GM12878 (cell line): Measurements from ENCODE around the gene IGF2BP2. TPM values are rescaled to one million over a fixed set of nuclear protein-coding genes. Genes with fewer than 3 reads are reported as not detected.

Experiments
- ATAC-seq: fragments of 200-7000 bp; cut with Tn5 transposase; 3 replicates; pipeline ENCODE4 v1.9.1; 2020; ENCODE audit warnings: mild to moderate bottlenecking, moderate library complexity
- BruUV-seq: library from RNA; stranded (reverse); fragments of 400-500 nt; replicated peaks from 2 replicates; lab custom pipeline; 2021; lab: Mats Ljungman, UMichigan
- CTCF ChIA-PET: fragments of 300-600 bp; sonication (Branson Sonifier 250); formaldehyde crosslinking; extraction: SDS; loops from one replicate; lab custom pipeline; 2021; ENCODE audit warnings: inconsistent platforms; lab: Yijun Ruan, JAX
- POLR2A ChIA-PET: fragments of 350-600 bp; formaldehyde crosslinking; extraction: SDS; loops from one replicate; lab custom pipeline; 2021; ENCODE audit warnings: inconsistent platforms; lab: Charles Lee
- RAD21 ChIA-PET: fragments of 300-600 bp; sonication (Branson Sonifier 250); formaldehyde crosslinking; loops from one replicate; lab custom pipeline; 2023; ENCODE audit warnings: antibody characterized with exemption; ENCODE audit not compliant: unreplicated experiment; lab: Charles Lee
- SMC1A ChIA-PET: fragments of 300-600 bp; sonication (Branson Sonifier 250); formaldehyde crosslinking; loops from one replicate; lab custom pipeline; 2023; ENCODE audit not compliant: unreplicated experiment, uncharacterized antibody; lab: Charles Lee
- DNase-seq: peaks from one replicate; pipeline ENCODE4 v3.0.0-alpha.2; 2011; ENCODE audit warnings: low read depth, low spot score
- FAIRE-seq: peaks from 3 replicates; lab custom pipeline; 2011; peaks lifted over from hg19 to GRCh38; lab: Jason Lieb, UNC
- H2AFZ ChIP-seq: 2 replicates; pipeline ENCODE4 v1.6.0; 2011; ENCODE audit warnings: low read depth, low read length, control low read depth; ENCODE audit not compliant: control insufficient read depth
- H3K27ac ChIP-seq: 2 replicates; pipeline ENCODE4 v1.5.1; 2011; ENCODE audit warnings: control low read depth; ENCODE audit not compliant: control insufficient read depth, insufficient read depth
- H3K27me3 ChIP-seq, 2 experiments: replicated peaks in 1 of 2; 2 replicates each; pipeline versions ENCODE4 v1.6.0 to v1.6.1; 2011; ENCODE audit warnings: low read length in 1 of 2; ENCODE audit not compliant: control insufficient read depth in 2 of 2, insufficient read depth in 2 of 2
- H3K36me3 ChIP-seq, 2 experiments: 2 replicates each; pipeline ENCODE4 v1.5.1; 2011; ENCODE audit warnings: low read length in 1 of 2; ENCODE audit not compliant: control insufficient read depth in 2 of 2, insufficient read depth in 2 of 2
- H3K4me1 ChIP-seq: 2 replicates; pipeline ENCODE4 v1.6.1; 2011; ENCODE audit warnings: mild to moderate bottlenecking, low read length, moderate library complexity, mixed read lengths; ENCODE audit not compliant: control insufficient read depth, insufficient read depth
- H3K4me2 ChIP-seq: 2 replicates; pipeline ENCODE4 v1.6.0; 2011; ENCODE audit warnings: control low read depth; ENCODE audit not compliant: control insufficient read depth, insufficient read depth
- H3K4me3 ChIP-seq: fragments of 200-600 bp; sonication (generic); 2 replicates; pipeline ENCODE4 v1.5.1; 2016
- H3K79me2 ChIP-seq: 2 replicates; pipeline ENCODE4 v1.6.0; 2011; ENCODE audit warnings: low read length; ENCODE audit not compliant: control insufficient read depth, insufficient read depth
- H3K9ac ChIP-seq: 2 replicates; pipeline ENCODE4 v1.8.0; 2011; ENCODE audit warnings: low read length, control low read depth, mixed read lengths; ENCODE audit not compliant: control insufficient read depth, insufficient read depth
- H3K9me3 ChIP-seq: replicated peaks from 3 replicates; pipeline ENCODE4 v1.5.1; 2011; ENCODE audit warnings: mild to moderate bottlenecking, low read length; ENCODE audit not compliant: control insufficient read depth, insufficient read depth
- H4K20me1 ChIP-seq: 2 replicates; pipeline ENCODE4 v1.6.0; 2011; ENCODE audit not compliant: control insufficient read depth, insufficient read depth
- BCLAF1 ChIP-seq: fragments of 450-650 bp; IDR thresholded peaks from 2 replicates; pipeline ENCODE4 v1.6.1; 2017; ENCODE audit warnings: antibody characterized with exemption, mild to moderate bottlenecking, moderate library complexity
- CBFB ChIP-seq: IDR thresholded peaks from 2 replicates; pipeline ENCODE4 v1.6.1; 2016; ENCODE audit warnings: antibody characterized with exemption, low read depth
- CREB1 ChIP-seq: IDR thresholded peaks from 2 replicates; pipeline ENCODE4 v1.6.1; 2012; ENCODE audit warnings: low read depth, mild to moderate bottlenecking, inconsistent platforms
- CREM ChIP-seq: IDR thresholded peaks from 2 replicates; pipeline ENCODE4 v1.6.1; 2014; ENCODE audit warnings: antibody characterized with exemption, low read depth
- CUX1 ChIP-seq: IDR thresholded peaks from 2 replicates; pipeline ENCODE4 v1.6.1; 2012; ENCODE audit warnings: improper control_type of control experiment, low read depth, low read length; ENCODE audit not compliant: insufficient replicate concordance
- ESRRA ChIP-seq: IDR thresholded peaks from 2 replicates; pipeline ENCODE4 v1.6.1; 2012; ENCODE audit warnings: mild to moderate bottlenecking, low read length, improper control_type of control experiment
- EZH2 ChIP-seq: IDR thresholded peaks from 2 replicates; pipeline ENCODE4 v1.6.1; 2012; ENCODE audit warnings: low read depth, mild to moderate bottlenecking, control low read depth, inconsistent platforms, low read length, borderline replicate concordance; ENCODE audit not compliant: control insufficient read depth
- HDAC6 ChIP-seq: fragments of 200-600 bp; sonication (generic); IDR thresholded peaks from one replicate; pipeline ENCODE4 v1.8.0; 2017; ENCODE audit warnings: antibody characterized with exemption; ENCODE audit not compliant: unreplicated experiment
- JUNB ChIP-seq: IDR thresholded peaks from 2 replicates; pipeline ENCODE4 v1.6.1; 2016; ENCODE audit warnings: antibody characterized with exemption, mild to moderate bottlenecking
- KAT2A ChIP-seq: conservative IDR thresholded peaks from 2 replicates; pipeline ENCODE4 v1.6.1; 2011; ENCODE audit warnings: low read depth, low read length; ENCODE audit not compliant: control insufficient read depth
- NR2C2 ChIP-seq: IDR thresholded peaks from 2 replicates; pipeline ENCODE4 v1.6.1; 2011; ENCODE audit warnings: borderline replicate concordance, low read depth; ENCODE audit not compliant: control insufficient read depth, insufficient read length
- RB1 ChIP-seq: fragments of 450-650 bp; formaldehyde crosslinking; IDR thresholded peaks from 2 replicates; pipeline ENCODE4 v1.6.1; 2017; ENCODE audit warnings: mild to moderate bottlenecking, borderline replicate concordance
- SMAD1 ChIP-seq: fragments of 450-650 bp; IDR thresholded peaks from 2 replicates; pipeline ENCODE4 v1.6.1; 2018; ENCODE audit warnings: mild to moderate bottlenecking, low read depth; ENCODE audit not compliant: partially characterized antibody
- TCF3 ChIP-seq: IDR thresholded peaks from 2 replicates; pipeline ENCODE4 v1.6.1; 2012; ENCODE audit warnings: low read depth, mild to moderate bottlenecking, low read length, borderline replicate concordance; ENCODE audit not compliant: insufficient read depth
- ZBED1 ChIP-seq: IDR thresholded peaks from 2 replicates; pipeline ENCODE4 v1.6.1; 2016; ENCODE audit warnings: borderline replicate concordance
- ZSCAN29 ChIP-seq: fragments of 450-650 bp; IDR thresholded peaks from 2 replicates; pipeline ENCODE4 v1.6.1; 2017; ENCODE audit warnings: mild to moderate bottlenecking, moderate library complexity
- WGBS: methylation state at CpG from one replicate; pipeline ENCODE4 v1.1.6; 2016; ENCODE audit warnings: low lambda C conversion rate; ENCODE audit not compliant: insufficient replicate concordance, insufficient coverage; ENCODE audit errors: missing lambda C conversion rate; 5-methylcytosine and 5-hydroxymethylcytosine counted together
- in situ Hi-C: fragments of 300-500 bp; cut with MboI; formaldehyde crosslinking; loops from 9 replicates; pipeline ENCODE4 v1.14.3; 2018; ENCODE audit warnings: mixed read lengths
- intact Hi-C: fragments of 100-400 bp; cut with micrococcal nuclease; formaldehyde crosslinking; loops from one replicate; pipeline ENCODE4 v1.14.2; 2022; ENCODE audit not compliant: unreplicated experiment
- polyA plus RNA-seq, 11 experiments: library from polyadenylated mRNA; depleted of rRNA in 4 of 11; unstranded in 6 of 11; stranded (reverse) in 5 of 11; fragments of >200 nt; fragmentation: Nextera tagmentation in 4 of 11; fragmentation: Illumina TruSeq in 1 of 11; extraction: Ambion mirVana in 4 of 11; extraction: Trizol in 1 of 11; gene quantifications; 1 replicate in 1 of 11; 2 replicates in 10 of 11; pipeline versions ENCODE4 v1.2.1 to v1.2.3, GENCODE V29; 2011 to 2016; ENCODE audit warnings: inconsistent platforms in 2 of 11, missing spikeins in 2 of 11, low read depth in 1 of 11
- total RNA-seq, 4 experiments: library from RNA; depleted of rRNA in 3 of 4; stranded (reverse); fragments of >200 nt in 3 of 4; fragmentation: Illumina TruSeq in 1 of 4; extraction: Trizol in 1 of 4; gene quantifications; 2 replicates each; pipeline versions ENCODE4 v1.2.1 to v1.2.3, GENCODE V29; 2013 to 2021

The IGF2BP2 gene
- total and polyA plus RNA-seq, 10 of the 15 experiments (the other 5 are each of a cell fraction or from before 2014, with no cell fraction given) = 0.25 to 0.72 TPM; not detected in 8

- TF ChIP-seq ZBED1 (no peak), NR2C2 (no peak), EZH2 (no peak), CREB1 (no peak), TCF3 (no peak), CBFB (no peak), ZSCAN29 (no peak), JUNB (no peak), RB1 (no peak)
Measured at GRCh38 chr3:185815391-185816282, 9.2 kb downstream of the IGF2BP2 start (continued).

- in situ Hi-C loops (no loop called here), intact Hi-C loops (no loop called here)
- H3K9ac ChIP-seq = no peak overlapping the region
- DNase-seq (no peak), ATAC-seq (no peak), FAIRE-seq (no peak)
- ChIA-PET RAD21 (no interaction called here), CTCF (no interaction called here), POLR2A (no interaction called here), SMC1A (no interaction called here)
- H3K9me3 ChIP-seq = no peaks in the 10 kb centered on the region
- no peak overlapping the region for H3K4me2 ChIP-seq
- 0% methylated on average over 4 of the region's 4 CpGs for WGBS
- BruUV-seq = no TSS peak
- H4K20me1 ChIP-seq = no peaks in the 10 kb centered on the region
- peaks cover 0 to 4% of the 10 kb centered on the region in 2 experiments for H3K27me3 ChIP-seq
- H3K27ac ChIP-seq = no peak overlapping the region
- no peaks in the 10 kb centered on the region for H3K4me1 ChIP-seq
- H3K79me2 ChIP-seq = no peaks in the 10 kb centered on the region
- H3K36me3 ChIP-seq = no peaks in the 10 kb centered on the region
- H2AFZ ChIP-seq = no peak overlapping the region
- H3K4me3 ChIP-seq = no peak overlapping the region
- TF ChIP-seq CREM (no peak), ESRRA (no peak), CUX1 (no peak), HDAC6 (no peak), BCLAF1 (no peak), KAT2A (no peak), SMAD1 (no peak)
Measured at GRCh38 chr3:185813691-185814215, 11.1 kb downstream of the IGF2BP2 start.
